ENCODE measurements around the gene BEGAIN.

BEGAIN gene

DNA sequence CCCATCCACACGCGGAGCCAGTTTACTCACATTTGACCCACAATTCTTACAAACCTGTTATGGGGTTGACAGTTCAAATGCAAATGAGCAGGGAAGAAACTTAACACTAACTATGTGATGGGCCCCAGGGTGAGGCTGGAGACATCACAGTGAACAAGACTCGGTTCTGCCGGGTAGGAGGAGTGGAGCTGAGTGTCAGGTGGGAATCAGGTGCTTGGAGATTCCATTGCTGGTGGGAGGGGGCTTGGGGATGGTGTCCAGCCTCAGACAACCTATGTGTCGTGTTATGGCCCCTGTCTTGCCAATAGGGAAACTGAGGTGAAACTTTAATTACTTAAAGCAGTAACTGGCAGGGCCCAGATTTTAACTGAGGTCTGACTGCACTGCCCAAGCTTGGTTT is 41.9 kb downstream of the BEGAIN start:
- H3K27me3 Mint-ChIP-seq: no peaks in the 10 kb centered on the region
- no peaks in the 10 kb centered on the region for H3K36me3 Mint-ChIP-seq
- no peak overlapping the region for H3K4me3 Mint-ChIP-seq
- H3K27ac Mint-ChIP-seq: peak overlapping the region; percentile 82
- H3K4me1 Mint-ChIP-seq: peaks cover 26% of the 10 kb centered on the region
- H3K9me3 Mint-ChIP-seq: no peaks in the 10 kb centered on the region

DNA sequence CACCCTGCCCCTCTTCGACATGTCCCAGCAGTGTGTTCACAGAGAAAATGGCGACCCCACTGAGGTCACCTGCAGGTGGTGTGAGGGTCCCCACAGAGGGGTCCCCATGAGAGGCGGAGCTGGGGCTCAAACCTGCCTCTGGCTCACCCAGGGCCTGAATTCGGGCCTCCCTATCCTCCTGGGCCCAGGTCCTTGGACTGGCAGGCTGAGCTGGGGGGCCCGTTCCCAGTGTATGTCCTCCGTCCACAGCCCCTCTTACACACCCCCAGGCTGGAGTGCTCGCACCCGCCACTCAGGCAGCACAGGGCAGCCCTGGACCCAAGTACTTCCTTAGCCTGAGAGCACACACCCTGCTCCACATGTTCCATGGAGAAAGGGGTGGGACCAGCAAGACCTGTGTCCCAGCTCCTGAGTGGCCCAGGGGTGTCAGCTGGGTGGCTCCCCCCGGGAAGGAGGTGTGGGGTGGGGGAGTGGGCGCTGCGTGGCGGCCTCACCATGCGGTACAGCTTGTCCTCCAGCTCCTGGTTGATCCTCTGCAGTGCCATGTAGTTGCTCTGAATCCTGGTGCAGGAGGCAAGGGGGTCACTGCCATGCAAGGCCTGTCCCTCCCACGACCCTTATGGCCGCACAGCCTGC is 42.6 kb downstream of the BEGAIN start:
- Mint-ChIP-seq H3K4me1 (peaks cover 26% of the 10 kb centered on the region), H3K36me3 (no peaks in the 10 kb centered on the region), H3K4me3 (no peak overlapping the region), H3K27ac (no peak overlapping the region), H3K9me3 (no peaks in the 10 kb centered on the region), H3K27me3 (no peaks in the 10 kb centered on the region)

DNA sequence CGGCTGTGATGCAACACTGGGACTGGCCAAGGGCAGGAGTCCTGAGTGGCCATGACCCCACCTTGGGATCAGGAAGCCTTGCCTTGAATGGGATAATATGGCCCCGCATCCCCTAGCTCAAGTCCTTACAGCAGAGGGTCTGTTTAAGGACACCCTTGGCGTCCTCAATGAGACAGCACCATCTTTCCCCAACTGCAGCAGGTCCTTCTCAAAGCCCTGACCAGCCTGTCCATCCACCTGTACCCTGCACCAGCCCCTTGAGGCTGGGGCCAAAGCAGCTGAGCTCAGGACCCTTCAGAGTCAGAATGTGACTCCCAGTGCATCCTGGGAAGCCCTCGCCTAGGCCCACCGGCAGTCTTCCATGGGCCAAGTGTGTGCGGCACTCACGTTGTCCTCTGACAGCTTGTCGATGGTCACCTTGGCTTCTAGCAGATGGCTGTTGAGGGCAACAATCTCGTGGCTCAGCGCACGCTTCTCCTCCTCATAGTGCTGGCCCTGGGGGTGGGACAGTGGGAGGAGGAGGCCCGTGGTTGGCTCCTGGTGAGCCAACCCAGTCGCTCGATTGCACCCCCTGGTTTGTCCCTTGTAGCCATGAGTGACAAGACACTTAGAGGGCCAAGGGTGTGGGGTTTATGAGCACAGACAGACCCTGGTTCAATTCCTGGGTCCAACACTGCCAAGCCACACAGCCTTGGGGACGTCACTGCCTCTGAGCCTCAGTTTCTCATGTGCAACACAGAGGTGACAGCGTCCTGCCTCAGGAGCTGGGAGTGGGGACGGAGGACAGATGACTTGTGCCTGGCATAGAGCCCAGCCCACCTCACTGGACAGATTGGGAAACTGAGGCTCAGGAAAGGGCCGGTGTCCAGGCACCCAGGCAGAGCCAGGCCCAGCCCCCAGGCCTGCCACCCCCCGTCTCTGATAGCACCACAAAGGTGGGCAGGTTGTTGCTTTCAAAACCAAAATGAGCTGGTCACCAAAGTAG is 43.5 kb downstream of the BEGAIN start:
- H3K4me1 Mint-ChIP-seq: peaks cover 19% of the 10 kb centered on the region
- H3K36me3 Mint-ChIP-seq: no peaks in the 10 kb centered on the region
- H3K27me3 Mint-ChIP-seq: no peaks in the 10 kb centered on the region
- H3K27ac Mint-ChIP-seq: no peak overlapping the region
- no peaks in the 10 kb centered on the region for H3K9me3 Mint-ChIP-seq
- H3K4me3 Mint-ChIP-seq: no peak overlapping the region

DNA sequence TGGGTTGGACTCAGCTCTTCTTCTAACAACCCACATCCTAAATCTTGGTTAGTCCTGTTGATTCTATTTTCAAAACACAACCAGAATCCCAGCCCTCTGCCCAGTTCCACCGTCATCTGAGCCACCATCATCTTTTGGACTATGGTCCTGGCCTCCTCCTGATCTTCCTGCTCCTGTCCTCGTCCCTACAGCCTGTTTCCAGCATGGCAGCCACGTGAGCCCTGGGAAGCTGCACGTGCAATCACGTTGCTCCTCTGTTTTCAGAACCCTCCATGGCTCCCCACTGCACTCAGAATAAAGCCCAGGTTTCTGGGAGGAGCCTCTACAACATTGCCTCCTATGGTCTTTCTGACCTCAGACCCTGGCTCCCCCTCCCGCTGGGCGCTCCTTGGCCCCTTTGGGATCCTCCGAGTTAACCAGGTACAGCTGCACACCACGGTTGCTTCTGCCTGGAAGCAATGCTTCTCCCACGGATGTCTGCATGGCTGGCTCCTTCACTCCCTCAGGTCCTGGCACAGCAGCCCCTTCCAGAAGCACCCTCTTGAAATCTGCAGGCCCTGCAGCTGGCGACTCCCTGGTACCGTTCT is 44.5 kb downstream of the BEGAIN start:
- no peaks in the 10 kb centered on the region for H3K36me3 Mint-ChIP-seq
- no peaks in the 10 kb centered on the region for H3K27me3 Mint-ChIP-seq
- H3K4me3 Mint-ChIP-seq: no peak overlapping the region
- peak overlapping the region; percentile 18 for H3K27ac Mint-ChIP-seq
- H3K9me3 Mint-ChIP-seq: no peaks in the 10 kb centered on the region
- H3K4me1 Mint-ChIP-seq: peaks cover 9% of the 10 kb centered on the region

DNA sequence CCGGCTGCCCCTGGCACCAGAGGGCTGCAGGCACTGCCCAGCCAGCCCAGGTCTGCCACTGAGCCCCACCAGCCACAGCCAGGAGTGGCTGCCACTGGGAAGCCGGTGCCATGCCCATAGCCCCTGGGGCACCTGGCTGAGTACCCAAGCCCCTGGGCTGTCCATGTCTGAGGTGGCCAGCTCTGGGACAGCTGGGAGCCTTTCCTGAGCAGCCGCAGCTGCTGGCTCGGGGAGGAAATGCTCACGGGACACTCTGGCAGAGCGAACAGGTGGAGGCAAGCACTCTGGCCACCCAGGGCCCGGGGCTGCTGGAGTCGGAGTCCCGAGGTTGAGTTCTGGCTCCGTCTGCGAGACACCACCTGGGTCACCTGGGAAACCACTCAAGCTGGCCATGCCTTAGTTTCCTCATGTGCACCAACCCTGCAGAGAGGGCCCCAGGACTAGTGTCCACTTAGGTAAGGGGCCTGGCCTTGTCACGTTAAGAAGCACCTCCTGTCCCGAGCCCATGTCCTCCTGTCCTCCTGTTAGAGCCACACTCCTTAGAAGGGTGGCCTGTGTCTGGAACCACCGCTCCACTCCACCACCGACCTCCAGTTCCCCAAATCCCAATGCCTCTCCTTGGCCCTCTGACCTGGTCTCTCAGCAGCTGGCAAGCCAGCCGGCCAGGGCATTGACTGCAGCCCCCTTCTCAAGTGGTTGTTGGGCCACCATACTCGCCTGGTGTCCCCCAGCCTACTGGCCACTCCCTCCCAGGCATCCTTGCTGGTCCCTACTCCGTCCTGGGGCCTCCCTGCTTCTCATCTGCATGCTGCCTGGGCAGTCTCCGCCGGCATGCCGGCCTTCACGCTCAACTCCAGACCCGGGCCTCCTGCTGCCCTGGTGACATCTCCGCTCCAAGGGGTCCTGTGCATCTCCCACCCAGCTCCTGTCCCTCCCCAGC is 45.3 kb downstream of the BEGAIN start:
- Mint-ChIP-seq H3K27me3 (no peaks in the 10 kb centered on the region), H3K27ac (peak overlapping the region; percentile 18), H3K4me3 (no peak overlapping the region), H3K36me3 (no peaks in the 10 kb centered on the region), H3K4me1 (peaks cover under 1% of the 10 kb centered on the region), H3K9me3 (no peaks in the 10 kb centered on the region)

DNA sequence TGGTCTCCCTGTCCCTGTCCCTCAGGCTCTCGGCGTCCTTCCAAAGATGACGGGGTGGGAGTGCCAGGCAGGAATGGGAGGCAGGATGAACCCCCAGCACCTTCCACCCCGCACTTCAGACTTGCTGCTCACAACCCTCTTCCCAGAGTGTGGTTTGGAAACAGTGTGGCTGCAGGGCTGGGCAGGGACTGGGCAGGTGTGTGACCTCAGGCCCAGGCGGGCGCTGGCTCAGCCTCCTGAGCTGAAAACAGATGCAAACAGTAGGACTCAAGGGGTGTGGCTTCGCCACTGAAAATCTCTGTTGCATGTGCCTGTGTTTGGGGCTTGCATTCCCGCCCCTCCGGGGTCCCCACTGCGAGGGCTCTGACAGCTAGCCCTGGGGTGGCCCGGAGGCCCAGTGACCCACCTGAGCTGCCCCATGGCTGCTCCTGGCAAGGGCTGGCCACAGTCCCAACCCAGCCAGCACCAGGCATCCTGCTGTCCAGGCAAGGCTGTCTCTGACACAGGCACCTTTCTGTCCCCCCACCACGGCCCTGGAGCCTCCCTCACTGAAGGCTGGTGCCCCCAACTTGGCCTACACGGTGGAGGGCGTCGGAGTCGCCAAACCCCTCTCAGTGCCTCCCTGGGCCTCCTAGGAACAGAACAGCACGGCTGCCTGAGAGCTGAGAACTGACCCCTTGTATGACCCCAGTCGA is 46.1 kb downstream of the BEGAIN start:
- no peaks in the 10 kb centered on the region for H3K36me3 Mint-ChIP-seq
- H3K27me3 Mint-ChIP-seq: no peaks in the 10 kb centered on the region
- no peaks in the 10 kb centered on the region for H3K4me1 Mint-ChIP-seq
- no peak overlapping the region for H3K4me3 Mint-ChIP-seq
- H3K9me3 Mint-ChIP-seq: no peaks in the 10 kb centered on the region
- H3K27ac Mint-ChIP-seq: no peak overlapping the region

DNA sequence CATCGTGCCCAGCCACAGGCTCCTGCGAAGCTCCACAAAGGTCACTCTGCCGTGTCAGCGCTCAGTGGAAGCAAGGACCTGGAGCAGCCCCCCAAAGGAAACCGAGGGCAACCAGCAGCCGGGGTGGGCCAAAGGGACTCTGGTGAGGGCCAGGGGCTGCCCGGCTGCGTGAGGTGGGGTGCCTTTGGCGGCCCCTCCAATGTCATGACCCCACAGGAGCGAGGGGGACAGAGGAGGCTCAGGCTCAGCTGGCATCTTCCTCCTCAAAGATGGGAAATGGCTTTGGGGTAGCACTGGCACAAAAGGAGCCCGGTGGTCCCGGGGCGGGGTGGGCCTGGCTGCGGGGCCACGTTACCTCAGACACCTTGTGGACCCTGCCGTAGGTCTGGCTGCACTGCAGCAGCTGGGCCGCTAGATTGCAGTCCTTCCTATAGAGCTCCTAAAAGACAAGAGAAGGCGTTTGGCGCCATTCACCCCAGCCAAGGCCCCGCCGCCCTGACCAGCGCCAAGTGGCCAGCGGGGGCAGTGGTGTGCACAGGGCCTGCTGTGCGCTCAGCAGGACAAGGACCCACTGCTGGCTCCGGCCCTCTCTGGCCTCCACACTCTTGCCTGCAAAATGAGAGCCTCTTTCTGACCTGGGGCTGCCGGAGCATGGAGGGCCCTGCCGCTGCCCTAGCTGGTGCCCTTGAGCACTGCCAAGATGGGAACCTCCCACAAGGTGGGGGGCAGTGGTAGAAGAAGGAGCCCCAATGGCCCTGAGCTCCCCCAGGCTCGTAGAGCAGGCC is 46.9 kb downstream of the BEGAIN start:
- H3K4me1 Mint-ChIP-seq: no peaks in the 10 kb centered on the region
- H3K9me3 Mint-ChIP-seq: no peaks in the 10 kb centered on the region
- no peak overlapping the region for H3K4me3 Mint-ChIP-seq
- no peaks in the 10 kb centered on the region for H3K27me3 Mint-ChIP-seq
- no peaks in the 10 kb centered on the region for H3K36me3 Mint-ChIP-seq
- no peak overlapping the region for H3K27ac Mint-ChIP-seq

DNA sequence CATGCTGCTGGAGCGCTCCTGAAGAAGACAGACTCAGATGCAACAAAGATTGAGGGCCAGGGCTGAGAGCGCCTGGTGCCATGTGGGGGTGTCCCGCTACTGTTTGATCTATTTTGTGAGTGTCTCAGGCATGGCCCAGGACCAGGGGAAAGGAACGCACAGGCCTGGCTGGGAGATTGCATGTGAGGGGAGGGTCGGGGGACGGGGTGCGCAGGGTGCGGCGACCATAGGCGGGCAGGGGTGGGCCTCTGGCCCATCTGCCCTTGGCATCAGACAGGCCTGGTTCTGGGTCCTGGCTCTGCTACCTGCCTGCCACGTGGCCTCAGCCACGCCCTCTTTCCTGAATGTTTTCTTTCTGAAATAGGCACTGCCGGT is 47.5 kb downstream of the BEGAIN start:
- no peaks in the 10 kb centered on the region for H3K4me1 Mint-ChIP-seq
- no peaks in the 10 kb centered on the region for H3K27me3 Mint-ChIP-seq
- no peak overlapping the region for H3K27ac Mint-ChIP-seq
- no peak overlapping the region for H3K4me3 Mint-ChIP-seq
- H3K9me3 Mint-ChIP-seq: no peaks in the 10 kb centered on the region
- H3K36me3 Mint-ChIP-seq: no peaks in the 10 kb centered on the region

DNA sequence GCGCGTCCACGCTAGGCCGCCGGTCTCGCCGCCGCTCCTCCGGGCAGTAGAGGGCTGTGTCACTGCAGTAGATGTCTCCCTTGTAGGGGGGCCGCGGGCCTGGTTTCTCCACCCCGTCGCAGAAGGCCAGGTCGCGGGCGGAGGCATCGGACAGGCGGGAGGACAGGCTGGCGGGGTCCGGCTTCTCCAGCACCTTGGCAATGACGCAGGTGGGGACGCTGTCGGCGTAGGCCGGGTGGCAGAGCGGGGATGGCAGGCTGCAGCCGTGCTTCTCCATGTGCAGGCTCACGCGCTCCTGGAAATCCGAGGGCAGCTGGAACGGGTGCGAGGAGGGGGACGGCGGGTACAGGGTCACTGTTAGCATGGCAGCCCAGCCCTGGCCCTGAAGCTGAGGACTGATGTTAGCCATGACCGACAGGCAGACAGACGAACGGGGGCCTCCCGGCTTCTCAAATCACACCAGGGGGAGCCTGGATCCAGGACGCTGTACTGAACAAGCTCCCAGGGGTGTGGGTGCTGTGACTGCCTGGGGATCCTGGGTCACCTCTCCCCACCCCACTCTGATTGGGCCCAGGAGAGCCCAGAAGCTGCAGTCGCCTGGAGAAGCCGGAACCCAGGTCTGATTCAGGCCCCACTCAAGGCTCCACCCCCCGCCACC is 48.1 kb downstream of the BEGAIN start:
- Mint-ChIP-seq H3K4me3 (no peak overlapping the region), H3K4me1 (peaks cover 3% of the 10 kb centered on the region), H3K9me3 (no peaks in the 10 kb centered on the region), H3K36me3 (no peaks in the 10 kb centered on the region), H3K27me3 (no peaks in the 10 kb centered on the region), H3K27ac (no peak overlapping the region)

DNA sequence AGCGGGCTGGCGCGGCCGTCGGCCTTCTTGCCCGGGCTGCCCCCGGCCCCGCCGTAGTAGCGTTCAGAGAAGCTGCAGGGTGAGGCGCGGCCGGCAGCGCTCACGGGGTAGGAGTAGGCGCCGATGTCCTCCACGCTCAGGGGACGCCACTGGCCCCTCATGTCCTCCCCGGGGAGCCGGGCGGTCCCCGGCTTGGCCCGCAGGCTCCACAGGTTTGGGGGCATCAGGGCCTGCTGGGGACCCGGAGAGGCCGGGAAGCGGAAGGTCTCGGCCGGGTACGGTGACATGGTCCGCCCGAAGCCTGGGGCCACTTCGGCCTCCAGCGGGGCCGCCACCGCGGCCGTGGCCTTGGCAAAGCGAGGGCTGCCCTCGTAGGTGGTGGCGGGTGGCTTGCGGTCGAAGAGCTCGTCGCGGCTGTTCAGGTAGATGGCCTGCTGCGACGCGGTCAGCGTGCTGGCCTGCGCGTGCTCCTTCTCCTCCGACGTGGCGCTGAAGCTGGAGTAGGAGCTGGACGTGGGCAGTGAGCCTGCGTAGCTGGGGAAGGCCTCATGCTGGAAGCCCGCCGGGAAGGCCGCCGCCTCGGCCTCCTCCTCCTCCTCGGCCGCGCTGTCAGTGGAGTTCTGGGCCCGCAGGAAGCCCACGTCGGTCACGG is 48.7 kb downstream of the BEGAIN start:
- Mint-ChIP-seq H3K9me3 (no peaks in the 10 kb centered on the region), H3K36me3 (no peaks in the 10 kb centered on the region), H3K4me1 (peaks cover 6% of the 10 kb centered on the region), H3K27ac (no peak overlapping the region), H3K4me3 (no peak overlapping the region), H3K27me3 (no peaks in the 10 kb centered on the region)

DNA sequence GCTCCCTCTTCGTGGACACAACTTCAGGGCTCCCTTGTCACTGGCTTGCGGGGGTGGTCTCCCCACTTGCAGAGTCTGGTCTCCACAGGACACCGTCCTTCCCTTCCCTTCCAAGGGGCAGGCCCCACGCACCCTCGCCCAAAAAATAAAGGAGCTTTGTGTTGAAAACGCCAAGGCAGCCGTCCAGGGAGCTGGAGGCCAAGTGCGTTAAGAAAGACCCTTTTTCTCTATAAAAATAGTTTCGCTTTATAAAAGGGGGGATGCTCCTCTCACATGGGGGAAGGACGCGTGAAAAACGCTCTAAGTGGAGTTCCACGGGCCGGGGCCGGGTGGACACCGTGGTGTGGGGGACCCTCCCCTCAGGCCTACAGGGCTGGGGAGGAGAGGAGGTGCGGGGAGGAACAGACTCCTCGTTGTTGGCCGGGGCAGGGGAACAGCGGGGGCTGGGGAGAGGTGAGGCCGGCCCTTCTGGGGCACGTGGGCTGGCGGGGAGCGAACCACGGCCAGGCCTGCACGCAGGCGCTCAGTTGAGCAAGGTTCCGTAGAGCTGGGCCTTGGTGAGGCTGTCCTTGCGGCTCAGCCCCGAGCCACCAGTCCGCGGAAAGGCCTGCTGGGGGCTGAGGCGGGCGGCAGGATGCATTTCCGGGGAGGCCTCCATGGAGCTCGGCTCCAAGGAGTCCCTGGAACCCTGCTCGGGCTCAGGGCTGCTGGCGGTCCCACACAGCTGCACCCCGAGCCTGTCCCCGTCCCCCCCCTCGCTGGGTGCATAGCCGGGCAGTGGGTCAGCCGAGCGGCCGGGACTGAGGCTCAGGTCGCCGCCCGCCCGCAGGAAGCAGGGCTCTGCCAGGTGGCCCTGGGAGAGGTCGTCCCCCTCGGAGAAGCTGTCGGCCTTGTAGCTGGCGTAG is 49.5 kb downstream of the BEGAIN start:
- no peak overlapping the region for H3K27ac Mint-ChIP-seq
- H3K9me3 Mint-ChIP-seq: no peaks in the 10 kb centered on the region
- no peak overlapping the region for H3K4me3 Mint-ChIP-seq
- H3K27me3 Mint-ChIP-seq: no peaks in the 10 kb centered on the region
- peaks cover 6% of the 10 kb centered on the region for H3K4me1 Mint-ChIP-seq
- H3K36me3 Mint-ChIP-seq: no peaks in the 10 kb centered on the region

DNA sequence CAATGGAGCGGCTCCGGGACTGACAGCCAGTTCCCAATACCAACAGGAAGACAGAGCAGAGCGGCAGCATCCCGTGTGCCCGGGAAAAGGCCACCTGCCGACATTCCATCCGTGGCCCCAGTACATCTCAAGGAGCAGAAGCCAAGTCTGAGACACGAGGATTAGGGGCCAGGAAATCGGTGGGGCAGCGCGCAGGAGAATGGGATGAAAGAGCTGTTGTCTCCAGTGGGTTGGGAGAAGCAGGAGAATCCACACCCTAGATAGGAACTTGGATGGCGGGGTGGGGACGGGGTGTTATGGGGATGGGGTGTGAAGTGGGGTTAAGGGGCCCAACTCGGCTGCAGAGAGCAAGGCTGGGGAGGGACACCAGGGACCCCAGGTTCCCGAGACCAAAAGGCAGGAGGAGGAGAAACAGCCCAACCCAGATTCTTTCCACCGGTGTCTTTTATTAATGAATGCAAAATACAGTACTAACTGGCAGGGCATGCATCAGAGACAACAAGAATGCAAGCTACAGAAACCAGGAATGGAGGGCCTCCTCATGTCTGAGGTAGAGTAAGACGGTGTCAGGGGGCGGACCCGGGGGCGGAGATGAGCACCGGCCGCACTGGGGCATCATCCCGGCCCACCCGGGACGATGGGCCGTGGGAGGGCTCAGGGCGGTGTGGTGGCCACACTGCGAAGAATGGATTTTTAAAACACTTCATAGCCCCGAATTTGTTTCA is 50.3 kb downstream of the BEGAIN start:
- H3K36me3 Mint-ChIP-seq: no peaks in the 10 kb centered on the region
- H3K9me3 Mint-ChIP-seq: no peaks in the 10 kb centered on the region
- H3K4me3 Mint-ChIP-seq: no peak overlapping the region
- H3K27me3 Mint-ChIP-seq: no peaks in the 10 kb centered on the region
- H3K27ac Mint-ChIP-seq: no peak overlapping the region
- peaks cover 6% of the 10 kb centered on the region for H3K4me1 Mint-ChIP-seq
